GM04503 (cell line): ENCODE results near the gene LMF1.
"Not testable (repeated sequence)": the region's sequence is repeated elsewhere in the genome, so short reads cannot be mapped to it uniquely, and the experiment has no call there.

Experiments
- DNase-seq: peaks from one replicate; pipeline ENCODE4 v3.0.0-alpha.2; 2012; ENCODE audit warnings: low read depth

Gene LMF1

GRCh38 chr16:869823-870641 is 100.8 kb downstream of the LMF1 start:
- no peak for DNase-seq

DNA sequence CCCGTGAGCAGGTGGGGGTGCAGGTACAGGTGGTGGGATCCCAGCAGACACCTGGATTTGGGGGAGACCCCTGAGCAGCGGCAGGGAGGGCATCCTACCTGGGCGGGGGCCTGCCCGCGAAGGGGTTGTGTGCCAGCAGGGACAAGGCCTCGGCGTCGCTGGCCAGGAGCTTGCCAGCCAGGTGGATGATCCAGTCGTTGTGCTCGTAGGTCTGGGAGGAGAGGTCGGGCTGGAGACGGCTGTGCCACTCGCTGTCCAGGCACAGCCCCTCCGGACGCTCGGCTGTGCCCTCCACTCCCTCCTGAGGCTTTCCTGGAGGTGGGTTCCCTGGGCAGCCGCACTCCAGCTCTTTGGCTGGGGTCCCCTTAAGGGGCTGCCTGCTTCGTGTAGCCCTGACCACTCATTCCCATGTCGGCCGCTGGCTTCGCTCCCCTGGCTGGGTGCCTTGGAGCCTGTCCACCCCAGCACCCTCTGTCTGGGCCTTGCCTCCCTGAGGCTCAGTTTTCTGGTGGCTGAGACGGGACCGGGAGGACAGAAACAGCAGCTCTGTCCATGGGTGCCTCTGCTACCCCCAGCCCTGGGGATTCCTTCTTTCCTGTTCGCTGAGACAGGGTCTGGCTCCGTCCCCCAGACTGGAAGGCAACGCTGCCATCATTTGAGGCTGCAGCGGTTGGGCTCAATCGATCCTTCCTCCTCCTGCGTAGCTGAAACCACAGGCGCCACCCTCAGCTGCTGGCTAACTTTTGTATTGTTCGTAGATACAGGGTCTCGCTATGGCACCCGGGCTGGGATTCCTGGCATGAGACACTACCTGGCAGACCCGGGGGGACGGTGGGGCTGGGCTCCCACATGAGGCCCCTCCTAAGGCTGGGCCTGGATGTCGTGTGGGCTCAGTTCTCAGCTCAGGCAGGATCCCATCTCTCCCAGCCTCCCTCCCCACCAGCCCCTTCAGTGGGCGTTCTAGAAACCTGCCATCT is 101.7 kb downstream of the LMF1 start:
- DNase-seq: no peak

- no peak for DNase-seq
Measured at GRCh38 chr16:868386-868755, 102.4 kb downstream of the LMF1 start.

GRCh38 chr16:867421-868385 is 103.1 kb downstream of the LMF1 start:
- DNase-seq: no peak

DNA sequence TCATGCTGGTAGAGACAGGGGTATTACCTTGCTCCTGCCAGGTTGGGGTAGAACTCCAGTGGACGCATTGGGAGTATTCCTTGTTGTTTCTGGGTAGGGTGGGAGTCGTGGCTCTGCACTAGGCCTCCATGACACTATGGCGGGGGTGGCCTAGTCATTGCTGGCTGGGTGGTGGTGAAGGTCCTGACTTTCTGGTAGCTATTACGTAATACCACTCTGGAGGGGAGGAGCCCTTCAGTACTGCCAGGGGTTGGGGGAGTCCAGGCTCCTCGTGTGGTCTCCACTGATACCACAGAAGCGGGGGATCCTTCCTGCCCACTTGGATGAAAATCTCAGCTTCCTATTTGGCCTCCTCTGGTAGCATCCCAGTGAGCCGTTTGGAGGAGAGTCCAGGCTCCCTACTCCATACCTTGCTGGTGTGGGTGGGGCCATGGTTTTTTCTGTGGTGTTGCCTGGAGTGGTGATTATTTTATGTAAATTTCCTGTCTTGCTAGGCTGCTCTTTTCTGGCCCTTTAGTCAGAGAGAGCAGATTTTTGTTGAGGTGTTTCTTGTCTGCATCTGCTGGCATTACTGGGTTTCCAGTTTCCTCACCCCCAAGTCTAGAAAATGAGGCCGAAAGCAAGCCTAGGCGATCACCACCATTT is 104.4 kb downstream of the LMF1 start:
- DNase-seq: no peak

- no peak for DNase-seq
Measured at GRCh38 chr16:865026-865425, 105.8 kb downstream of the LMF1 start.

- DNase-seq: no peak
Measured at GRCh38 chr16:861446-861845, 109.3 kb downstream of the LMF1 start.

DNA sequence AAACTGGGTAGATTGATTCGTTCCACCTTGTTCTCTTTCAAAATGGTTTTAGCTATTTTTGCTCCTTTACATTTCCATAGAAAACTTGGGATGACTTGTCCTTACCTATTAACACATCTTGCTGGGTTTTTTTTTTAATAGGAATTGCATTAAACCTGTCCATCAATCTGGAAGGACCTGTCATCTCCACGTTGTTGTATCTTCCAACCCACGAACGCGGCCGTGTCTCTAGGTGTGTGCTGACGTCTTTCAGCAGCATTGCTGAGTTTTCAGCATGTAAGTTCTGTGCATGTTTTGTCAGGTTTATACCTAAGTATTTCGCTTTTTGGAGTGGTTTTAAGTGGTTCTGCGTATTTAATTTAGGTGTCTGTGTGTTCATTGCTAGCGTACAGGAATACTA is 109.9 kb downstream of the LMF1 start:
- DNase-seq: no peak

- DNase-seq: not testable (repeated sequence)
Measured at GRCh38 chr16:858971-859370, 111.8 kb downstream of the LMF1 start.

DNA sequence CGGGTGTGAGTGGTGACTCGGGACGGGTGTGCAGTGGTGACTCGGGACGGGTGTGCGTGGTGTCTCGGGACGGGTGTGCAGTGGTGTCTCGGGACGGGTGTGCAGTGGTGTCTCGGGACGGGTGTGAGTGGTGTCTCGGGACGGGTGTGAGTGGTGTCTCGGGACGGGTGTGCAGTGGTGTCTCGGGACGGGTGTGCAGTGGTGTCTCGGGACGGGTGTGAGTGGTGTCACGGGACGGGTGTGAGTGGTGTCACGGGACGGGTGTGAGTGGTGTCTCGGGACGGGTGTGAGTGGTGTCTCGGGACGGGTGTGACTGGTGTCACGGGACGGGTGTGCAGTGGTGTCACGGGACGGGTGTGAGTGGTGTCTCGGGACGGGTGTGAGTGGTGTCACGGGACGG is 112.3 kb downstream of the LMF1 start:
- not testable (repeated sequence) for DNase-seq

DNA sequence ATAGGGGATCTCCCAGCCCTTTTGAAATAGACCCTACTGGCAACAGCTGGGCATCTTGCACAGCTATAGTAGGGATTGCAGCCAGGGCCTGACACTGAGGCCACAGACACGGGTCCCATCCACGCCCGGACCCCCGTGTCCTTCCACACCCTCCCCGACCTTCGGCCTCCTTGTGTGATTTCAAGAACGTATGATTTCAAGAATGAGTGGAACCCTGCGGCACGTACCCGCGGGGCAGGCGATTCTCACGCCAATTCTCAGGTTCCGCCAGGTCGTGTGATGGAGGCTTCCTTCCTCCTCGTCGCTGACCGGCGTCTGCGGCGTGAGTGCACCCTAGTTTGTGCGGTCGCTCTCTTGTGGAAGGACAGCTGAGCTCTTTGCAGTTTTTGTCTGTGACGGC is 114.0 kb downstream of the LMF1 start:
- DNase-seq: no peak

- no peak for DNase-seq
Measured at GRCh38 chr16:856101-856500, 114.7 kb downstream of the LMF1 start.

DNA sequence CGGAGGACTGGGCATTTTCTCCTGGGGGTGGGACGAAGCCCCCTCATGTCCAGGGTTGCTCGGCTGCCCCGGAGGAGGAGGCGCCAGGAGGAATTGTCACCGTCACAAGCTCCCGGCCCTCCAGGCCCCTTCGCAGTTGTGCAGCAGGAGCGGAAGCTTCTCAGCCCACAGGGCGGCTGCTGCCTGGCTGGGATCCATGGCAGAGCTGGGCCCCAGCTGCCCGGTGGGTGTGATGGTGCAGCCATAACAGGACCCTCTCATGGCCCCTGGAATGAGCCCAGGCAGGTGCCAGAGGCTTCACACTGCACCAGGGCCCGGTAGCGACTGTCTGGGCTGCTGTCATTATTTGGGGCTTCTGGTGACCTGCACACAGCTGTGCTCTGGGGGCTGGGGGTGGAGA is 115.3 kb downstream of the LMF1 start:
- no peak for DNase-seq

DNA sequence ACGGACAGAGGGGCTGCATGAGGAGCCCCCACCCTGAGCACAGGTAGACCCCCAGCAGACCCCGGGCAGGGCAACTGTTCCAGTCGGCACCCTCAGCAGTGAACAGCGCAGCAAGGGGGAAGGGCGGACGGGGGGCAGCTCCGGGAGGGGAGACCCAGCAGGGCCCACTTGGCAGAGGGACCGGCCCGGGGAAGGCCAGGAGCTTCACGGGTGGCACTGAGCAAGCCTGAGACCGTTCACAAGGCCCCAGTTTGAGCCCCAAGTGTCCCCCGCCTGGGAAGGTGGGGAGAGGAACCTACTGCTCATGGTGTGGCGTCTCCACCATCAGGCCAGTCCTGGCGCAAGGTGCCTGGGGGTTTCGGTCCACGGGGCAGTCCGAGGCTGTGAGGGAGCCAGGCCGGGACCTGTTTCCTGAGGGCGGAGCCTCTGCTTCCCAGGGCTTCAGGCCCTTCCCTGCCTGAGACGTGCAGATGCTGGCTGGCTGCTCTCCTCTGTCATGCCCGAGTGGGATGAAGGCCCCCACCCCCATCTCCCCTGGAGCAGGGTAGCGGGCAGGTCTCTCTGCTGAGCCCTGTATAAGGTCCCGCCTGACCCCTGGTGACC is 115.9 kb downstream of the LMF1 start:
- no peak for DNase-seq

- DNase-seq: no peak
Measured at GRCh38 chr16:853981-854807, 116.6 kb downstream of the LMF1 start.

DNA sequence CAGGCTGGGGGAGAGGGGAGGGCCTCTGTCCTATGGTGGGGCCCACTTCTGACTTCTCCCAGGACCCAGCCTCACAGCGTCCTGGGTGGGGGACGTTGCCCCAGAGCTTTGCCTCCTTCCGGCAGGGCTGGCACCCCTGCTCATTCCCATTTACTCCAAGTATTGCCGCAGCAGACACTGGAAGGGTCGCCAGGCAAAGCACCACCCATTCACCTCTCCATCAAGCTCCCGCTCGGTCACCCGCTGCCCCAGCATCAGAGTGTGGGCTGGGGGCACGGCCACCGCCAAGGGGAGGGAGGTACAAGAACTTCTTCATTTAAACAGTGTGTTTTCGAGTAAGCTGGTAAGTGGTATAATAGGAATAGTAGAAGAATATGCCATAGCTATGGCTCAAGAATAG is 117.5 kb downstream of the LMF1 start:
- DNase-seq: no peak

DNA sequence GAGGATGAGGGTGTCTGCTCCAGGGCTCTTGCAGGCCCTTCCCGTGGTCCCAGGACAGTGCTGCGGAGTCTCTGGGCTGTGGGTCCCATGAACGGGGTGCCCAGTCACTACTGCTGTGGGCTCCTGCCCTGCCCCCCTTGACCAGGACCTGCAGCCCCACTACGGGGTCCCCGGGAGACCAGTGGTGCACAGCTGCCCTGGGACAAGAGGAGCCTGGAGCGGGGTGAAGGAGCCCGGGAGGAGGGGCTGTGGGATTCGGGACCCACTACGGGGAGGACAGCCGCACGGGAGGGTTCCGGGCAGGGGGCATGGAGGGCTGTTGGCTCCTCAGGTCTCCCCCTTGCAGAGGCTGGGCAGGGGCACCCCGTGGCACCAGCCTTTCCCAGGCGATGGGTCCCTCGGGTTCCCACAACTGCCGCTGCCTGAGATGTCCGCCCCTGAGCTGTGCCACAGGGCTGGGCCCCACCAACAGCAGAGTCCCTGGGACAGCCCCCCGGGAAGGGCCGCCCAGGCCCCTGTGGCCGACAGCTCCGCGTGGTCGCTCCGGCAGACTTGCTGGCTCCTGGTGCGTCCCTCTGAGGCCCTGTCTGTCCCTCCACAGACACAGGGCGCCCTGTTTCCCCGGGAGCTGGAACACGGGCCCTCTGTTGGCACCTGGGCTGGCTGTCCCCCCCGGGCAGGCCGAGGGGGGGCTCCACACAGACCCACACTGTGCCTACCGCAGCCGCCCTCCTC is 118.2 kb downstream of the LMF1 start:
- no peak for DNase-seq

GRCh38 chr16:851871-852270 is 118.9 kb downstream of the LMF1 start:
- DNase-seq: no peak

DNA sequence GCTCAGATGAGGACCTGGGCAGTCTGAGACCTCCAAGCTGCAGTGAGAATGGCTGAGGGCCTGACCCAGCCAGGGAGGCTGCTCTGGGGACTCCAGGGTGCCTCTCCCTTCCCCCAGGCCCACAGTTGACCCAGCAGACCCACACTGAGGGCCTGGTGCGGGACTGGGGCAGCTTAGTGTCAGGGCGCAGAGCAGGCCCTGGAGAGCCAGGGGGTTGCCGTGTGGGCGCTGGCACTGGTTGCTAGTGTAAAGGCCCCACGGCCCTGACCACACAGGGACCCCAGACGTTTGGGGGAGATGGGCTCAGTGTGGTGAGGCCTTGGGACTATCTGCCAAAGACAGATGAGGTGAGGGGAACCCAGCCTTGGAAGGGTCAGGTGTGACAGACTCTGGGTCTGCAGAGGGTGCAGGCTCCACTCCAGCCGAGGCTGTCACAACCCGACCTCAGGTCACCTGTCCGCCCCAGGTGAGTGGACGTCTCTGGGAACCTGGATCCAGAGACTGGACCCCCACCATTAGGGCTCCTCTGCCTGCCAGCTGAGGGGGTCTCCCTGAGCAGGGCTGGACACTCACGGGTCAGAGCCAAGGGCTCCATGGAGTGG is 119.5 kb downstream of the LMF1 start:
- no peak for DNase-seq
